ENCODE data around the gene MADCAM1. TPM values are rescaled to one million over a fixed set of nuclear protein-coding genes. Genes with fewer than 3 reads are reported as not detected.

Gene MADCAM1
- total RNA-seq, 1 donor from 2014 or later, result 0.40 TPM

- peaks cover 15% of the 10 kb centered on the region for H3K27me3 Mint-ChIP-seq
- DNase-seq (no peak), ATAC-seq (ENCODE audit: low read depth) (no peak)
- H3K4me3 Mint-ChIP-seq, result no peak overlapping the region
- H3K27ac Mint-ChIP-seq, result no peak overlapping the region
- no peak for TF ChIP-seq CTCF (IDR thresholded peaks at IDR 0.05)
- no peaks in the 10 kb centered on the region for H3K36me3 Mint-ChIP-seq (ENCODE audit: low read depth)
- peaks cover 8% of the 10 kb centered on the region for H3K4me1 Mint-ChIP-seq
- CTCF ChIA-PET, result no interaction called here
- POLR2A ChIA-PET, result no interaction called here
- H3K9me3 Mint-ChIP-seq, result no peaks in the 10 kb centered on the region
- intact Hi-C loops (cut with micrococcal nuclease), result no loop called here
Observed at GRCh38 chr19:496986-497385, 700 bp downstream of the MADCAM1 start.

- H3K36me3 Mint-ChIP-seq (ENCODE audit: low read depth), result no peaks in the 10 kb centered on the region
- no peak for TF ChIP-seq CTCF (IDR thresholded peaks at IDR 0.05)
- H3K4me1 Mint-ChIP-seq, result peaks cover 9% of the 10 kb centered on the region
- CTCF ChIA-PET, result no interaction called here
- no peak overlapping the region for H3K27ac Mint-ChIP-seq
- POLR2A ChIA-PET, result interaction anchor here (1.9 kb wide), 1 partner anchor 9 kb away, joined by 10 read pairs; no protein-coding TSS in a partner anchor
- H3K9me3 Mint-ChIP-seq, result no peaks in the 10 kb centered on the region
- peaks cover 15% of the 10 kb centered on the region for H3K27me3 Mint-ChIP-seq
- no peak overlapping the region for H3K4me3 Mint-ChIP-seq
- DNase-seq (no peak), ATAC-seq (ENCODE audit: low read depth) (no peak)
- intact Hi-C loops (cut with micrococcal nuclease), result no loop called here
Observed at GRCh38 chr19:497491-497868, 1.2 kb downstream of the MADCAM1 start.

- TF ChIP-seq CTCF (IDR thresholded peaks at IDR 0.05), result no peak
- Mint-ChIP-seq H3K27me3 (peaks cover 15% of the 10 kb centered on the region), H3K9me3 (no peaks in the 10 kb centered on the region), H3K4me3 (no peak overlapping the region), H3K27ac (no peak overlapping the region), H3K36me3 (ENCODE audit: low read depth) (no peaks in the 10 kb centered on the region), H3K4me1 (peaks cover 13% of the 10 kb centered on the region)
- DNase-seq, result no peak
- CTCF ChIA-PET, result interaction anchor here (0.8 kb wide), 1 partner anchor 13 kb away, joined by 3 read pairs; no protein-coding TSS in a partner anchor
- ATAC-seq (ENCODE audit: low read depth), result peak; percentile 25
- POLR2A ChIA-PET, result interaction anchor here (1.9 kb wide), 1 partner anchor 9 kb away, joined by 10 read pairs; no protein-coding TSS in a partner anchor
- intact Hi-C loops (cut with micrococcal nuclease), result no loop called here
Observed at GRCh38 chr19:497869-498510, 1.7 kb downstream of the MADCAM1 start.

DNA sequence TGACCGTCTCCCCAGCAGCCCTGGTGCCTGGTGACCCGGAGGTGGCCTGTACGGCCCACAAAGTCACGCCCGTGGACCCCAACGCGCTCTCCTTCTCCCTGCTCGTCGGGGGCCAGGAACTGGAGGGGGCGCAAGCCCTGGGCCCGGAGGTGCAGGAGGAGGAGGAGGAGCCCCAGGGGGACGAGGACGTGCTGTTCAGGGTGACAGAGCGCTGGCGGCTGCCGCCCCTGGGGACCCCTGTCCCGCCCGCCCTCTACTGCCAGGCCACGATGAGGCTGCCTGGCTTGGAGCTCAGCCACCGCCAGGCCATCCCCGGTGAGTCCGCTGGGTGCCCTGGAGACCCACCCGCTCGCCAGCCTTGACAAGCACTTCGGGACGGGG, 2.2 kb downstream of the MADCAM1 start:
- H3K4me3 Mint-ChIP-seq, result no peak overlapping the region
- no peak for TF ChIP-seq CTCF (IDR thresholded peaks at IDR 0.05)
- H3K36me3 Mint-ChIP-seq (ENCODE audit: low read depth), result no peaks in the 10 kb centered on the region
- H3K27me3 Mint-ChIP-seq, result peaks cover 15% of the 10 kb centered on the region
- H3K4me1 Mint-ChIP-seq, result peaks cover 14% of the 10 kb centered on the region
- no peak for ATAC-seq (ENCODE audit: low read depth)
- H3K9me3 Mint-ChIP-seq, result no peaks in the 10 kb centered on the region
- no peak for DNase-seq
- intact Hi-C loops (cut with micrococcal nuclease), result no loop called here
- no peak overlapping the region for H3K27ac Mint-ChIP-seq
- POLR2A ChIA-PET, result interaction anchor here (1.9 kb wide), 1 partner anchor 8 kb away, joined by 10 read pairs; no protein-coding TSS in a partner anchor
- CTCF ChIA-PET, result interaction anchor here (0.8 kb wide), 1 partner anchor 13 kb away, joined by 3 read pairs; no protein-coding TSS in a partner anchor

GRCh38 chr19:498977-499623, 2.8 kb downstream of the MADCAM1 start:
- Mint-ChIP-seq H3K27me3 (peaks cover 12% of the 10 kb centered on the region), H3K27ac (no peak overlapping the region), H3K4me1 (peaks cover 14% of the 10 kb centered on the region), H3K9me3 (no peaks in the 10 kb centered on the region), H3K36me3 (ENCODE audit: low read depth) (no peaks in the 10 kb centered on the region), H3K4me3 (no peak overlapping the region)
- ATAC-seq (ENCODE audit: low read depth) (no peak), DNase-seq (no peak)
- TF ChIP-seq CTCF (IDR thresholded peaks at IDR 0.05), result no peak
- intact Hi-C loops (cut with micrococcal nuclease), result no loop called here
- CTCF ChIA-PET, result no interaction called here
- POLR2A ChIA-PET, result interaction anchor here (1.9 kb wide), 1 partner anchor 7 kb away, joined by 10 read pairs; no protein-coding TSS in a partner anchor
